CD4-positive, alpha-beta T cell (primary cell): ENCODE results near the gene ADRA2B. TPM values are rescaled to one million over a fixed set of nuclear protein-coding genes. Genes with fewer than 3 reads are reported as not detected.
A peak's percentile ranks its signal among the peaks of the same experiment; 100 is the strongest.

ENCODE experiments used
- ATAC-seq: fragments of 200-7000 bp; cut with Tn5 transposase; one replicate; pipeline ENCODE4 v1.10.0; 2022; ENCODE audit warnings: mild to moderate bottlenecking; ENCODE audit not compliant: poor library complexity
- CTCF ChIA-PET: fragments of 350-600 bp; sonication (Branson Sonifier 250); formaldehyde crosslinking; loops from one replicate; lab custom pipeline; 2021; ENCODE audit warnings: antibody characterized with exemption, inconsistent platforms; lab: Charles Lee
- POLR2A ChIA-PET: fragments of 350-600 bp; sonication (Branson Sonifier 250); formaldehyde crosslinking; loops from one replicate; lab custom pipeline; 2021; ENCODE audit warnings: antibody characterized with exemption, inconsistent platforms; lab: Charles Lee
- DNase-seq, 14 experiments: peaks; one replicate each; pipeline ENCODE4 v3.0.0-alpha.2; 2013 to 2020; ENCODE audit warnings: mixed read lengths in 2 of 14
- H3K27ac ChIP-seq, 2 donors: one replicate each; pipeline versions ENCODE4 v1.5.1 to v1.7.0; 2013; ENCODE audit warnings: low read length in 2 of 2, low read depth in 1 of 2, mild to moderate bottlenecking in 1 of 2
- H3K27me3 ChIP-seq, 2 experiments: 1 replicate in 1 of 2; 2 replicates in 1 of 2; pipeline versions ENCODE4 v1.6.1 to v1.7.0; 2013; ENCODE audit warnings: low read length in 2 of 2, control low read depth in 1 of 2, mild to moderate bottlenecking in 1 of 2, moderate library complexity in 1 of 2; ENCODE audit not compliant: insufficient read depth in 2 of 2, control insufficient read depth in 1 of 2
- H3K36me3 ChIP-seq: one replicate; pipeline ENCODE4 v1.6.1; 2013; ENCODE audit warnings: low read length, control low read depth; ENCODE audit not compliant: insufficient read depth
- H3K4me1 ChIP-seq: one replicate; pipeline ENCODE4 v1.6.1; 2013; ENCODE audit warnings: low read length, control low read depth; ENCODE audit not compliant: insufficient read depth
- H3K4me3 ChIP-seq: one replicate; pipeline ENCODE4 v1.5.1; 2013; ENCODE audit warnings: mild to moderate bottlenecking, low read length, moderate library complexity
- H3K9me3 ChIP-seq, 2 experiments: 1 replicate in 1 of 2; 2 replicates in 1 of 2; pipeline versions ENCODE4 v1.6.1 to v1.7.0; 2013; ENCODE audit warnings: low read length in 2 of 2, mild to moderate bottlenecking in 2 of 2, control low read depth in 1 of 2, moderate library complexity in 1 of 2; ENCODE audit not compliant: control insufficient read depth in 1 of 2, insufficient read depth in 1 of 2
- H3K27ac Mint-ChIP-seq: one replicate; pipeline ENCODE4 v1.8.0; 2020; ENCODE audit warnings: mixed read lengths
- H3K27me3 Mint-ChIP-seq: one replicate; pipeline ENCODE4 v1.8.0; 2021; ENCODE audit warnings: mixed read lengths
- H3K36me3 Mint-ChIP-seq: one replicate; pipeline ENCODE4 v1.8.0; 2021; ENCODE audit warnings: low read depth, mixed read lengths
- H3K4me1 Mint-ChIP-seq: one replicate; pipeline ENCODE4 v1.8.0; 2021; ENCODE audit warnings: low read depth, mixed read lengths
- H3K4me3 Mint-ChIP-seq: one replicate; pipeline ENCODE4 v1.8.0; 2020; ENCODE audit warnings: mild to moderate bottlenecking, mixed read lengths
- H3K9me3 Mint-ChIP-seq: one replicate; pipeline ENCODE4 v1.8.0; 2020; ENCODE audit warnings: mixed read lengths
- intact Hi-C, 2 experiments: fragments of 100-400 bp; cut with DNase I in 1 of 2; cut with micrococcal nuclease in 1 of 2; formaldehyde crosslinking; loops; one replicate each; pipeline versions ENCODE4 v1.15.1 to v1.9.0; 2023 to 2025; cut with DNase I, micrococcal nuclease
- total RNA-seq, 174 experiments: library from RNA in 2 of 174; stranded (reverse) in 2 of 174; gene quantifications; one replicate each; pipeline ENCODE4 v1.2.3 and lab custom pipeline; 2021 to 2026
- TF ChIP-seq, protein P1 (sequence below): fragments of 200-600 bp; IDR thresholded peaks from one replicate; pipeline ENCODE4 v1.8.0; 2022; ENCODE audit warnings: antibody characterized with exemption, mild to moderate bottlenecking

The ADRA2B gene
- total RNA-seq, 2 experiments from 2014 or later, result 0.52 to 0.84 TPM

DNA sequence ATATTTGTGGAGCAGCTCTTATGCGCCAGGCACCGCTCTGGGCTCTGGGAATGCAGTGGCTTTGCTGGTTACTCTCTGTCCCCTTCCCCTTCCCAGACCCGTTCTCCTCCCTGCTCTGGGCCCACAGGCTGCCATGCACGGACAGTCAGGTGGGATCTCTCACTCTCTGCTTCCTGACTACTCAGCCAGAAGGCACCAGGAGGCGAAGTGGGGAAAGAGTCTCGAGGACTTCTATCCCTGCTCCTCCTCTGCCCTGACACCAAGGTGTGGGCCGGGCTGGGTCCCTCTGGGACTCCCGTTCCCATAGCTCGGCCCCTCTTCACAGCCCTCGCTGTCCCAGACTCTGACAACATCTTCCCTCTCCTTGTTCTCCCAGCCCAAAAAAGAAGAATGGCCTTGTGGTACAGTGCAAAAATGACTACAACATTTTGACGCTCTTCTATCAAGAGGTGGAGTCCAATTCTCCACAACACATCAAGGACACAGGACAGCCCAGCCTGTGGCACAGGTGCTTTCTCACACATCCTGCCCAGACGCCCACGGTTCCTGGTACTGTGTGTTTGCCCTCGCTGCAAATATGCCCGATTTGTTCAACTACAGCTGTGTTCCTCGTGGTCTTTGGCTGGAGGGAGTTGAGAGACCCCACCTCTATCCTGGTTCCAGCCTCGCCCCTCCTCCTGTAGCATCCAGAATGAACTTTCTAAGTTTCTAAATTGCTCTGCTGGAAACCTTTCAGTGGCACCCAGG, 42.9 kb upstream of the ADRA2B start:
- ChIA-PET POLR2A (interaction anchor here (0.9 to 4.2 kb wide), 3 partner anchors 13 to 49 kb away, joined by 3 to 66 read pairs (median 6); partner anchors contain the start of gene DUSP2), CTCF (interaction anchor here (0.6 to 2.4 kb wide), 6 partner anchors 12 to 42 kb away, joined by 3 to 11 read pairs (median 4); no protein-coding TSS in a partner anchor)
- TF ChIP-seq, protein P1, sequence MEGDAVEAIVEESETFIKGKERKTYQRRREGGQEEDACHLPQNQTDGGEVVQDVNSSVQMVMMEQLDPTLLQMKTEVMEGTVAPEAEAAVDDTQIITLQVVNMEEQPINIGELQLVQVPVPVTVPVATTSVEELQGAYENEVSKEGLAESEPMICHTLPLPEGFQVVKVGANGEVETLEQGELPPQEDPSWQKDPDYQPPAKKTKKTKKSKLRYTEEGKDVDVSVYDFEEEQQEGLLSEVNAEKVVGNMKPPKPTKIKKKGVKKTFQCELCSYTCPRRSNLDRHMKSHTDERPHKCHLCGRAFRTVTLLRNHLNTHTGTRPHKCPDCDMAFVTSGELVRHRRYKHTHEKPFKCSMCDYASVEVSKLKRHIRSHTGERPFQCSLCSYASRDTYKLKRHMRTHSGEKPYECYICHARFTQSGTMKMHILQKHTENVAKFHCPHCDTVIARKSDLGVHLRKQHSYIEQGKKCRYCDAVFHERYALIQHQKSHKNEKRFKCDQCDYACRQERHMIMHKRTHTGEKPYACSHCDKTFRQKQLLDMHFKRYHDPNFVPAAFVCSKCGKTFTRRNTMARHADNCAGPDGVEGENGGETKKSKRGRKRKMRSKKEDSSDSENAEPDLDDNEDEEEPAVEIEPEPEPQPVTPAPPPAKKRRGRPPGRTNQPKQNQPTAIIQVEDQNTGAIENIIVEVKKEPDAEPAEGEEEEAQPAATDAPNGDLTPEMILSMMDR, result no peak
- peaks cover 74% of the 10 kb centered on the region for H3K4me1 ChIP-seq
- H3K9me3 ChIP-seq, result peaks cover 0 to 8% of the 10 kb centered on the region in 2 experiments
- Mint-ChIP-seq H3K4me3 (peak overlapping the region; percentile 18), H3K9me3 (peaks cover 6% of the 10 kb centered on the region), H3K36me3 (no peaks in the 10 kb centered on the region), H3K27me3 (no peaks in the 10 kb centered on the region), H3K4me1 (peaks cover 79% of the 10 kb centered on the region), H3K27ac (peak overlapping the region; percentile 72)
- H3K4me3 ChIP-seq, result no peak overlapping the region
- peak in 6 of 14 experiments; percentile 45 to 67 (median 56) for DNase-seq
- no peak overlapping the region for H3K27ac ChIP-seq
- no peaks in the 10 kb centered on the region for H3K27me3 ChIP-seq
- intact Hi-C loops, result loop anchor here in 1 of 2 experiments (2.0 kb wide), 1 partner anchor 16 kb away; no protein-coding TSS in a partner anchor
- peak; percentile 33 for ATAC-seq
- no peaks in the 10 kb centered on the region for H3K36me3 ChIP-seq

DNA sequence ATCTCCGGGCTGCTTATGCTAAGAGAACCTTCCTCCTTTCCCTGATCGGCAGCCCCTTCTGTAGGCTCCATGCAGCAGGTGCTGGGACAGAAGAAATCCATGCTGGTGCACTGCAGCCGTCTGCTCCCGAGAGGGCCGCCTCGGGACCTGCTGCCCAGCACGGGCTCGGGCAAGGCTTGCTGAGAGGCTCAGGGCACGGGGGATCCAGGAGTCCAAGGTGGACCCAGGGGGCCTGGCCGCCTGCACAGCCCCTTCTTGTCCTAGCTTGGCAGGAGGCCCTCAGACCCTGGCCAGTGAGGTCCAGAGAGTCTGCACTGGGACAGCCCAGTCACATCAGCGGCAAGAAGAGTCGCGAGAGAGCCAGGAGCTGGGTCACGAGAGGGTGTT, 42.2 kb upstream of the ADRA2B start:
- POLR2A ChIA-PET, result interaction anchor here (0.9 to 4.2 kb wide), 3 partner anchors 12 to 50 kb away, joined by 3 to 66 read pairs (median 4); partner anchors contain the start of gene DUSP2
- H3K36me3 Mint-ChIP-seq, result no peaks in the 10 kb centered on the region
- intact Hi-C loops, result loop anchor here in 1 of 2 experiments (2.0 kb wide), 1 partner anchor 16 kb away; no protein-coding TSS in a partner anchor

More for the DNA sequence above, 42.2 kb upstream of the ADRA2B start:
- Mint-ChIP-seq H3K9me3 (peaks cover 6% of the 10 kb centered on the region), H3K27me3 (no peaks in the 10 kb centered on the region), H3K4me3 (no peak overlapping the region), H3K27ac (peak overlapping the region; percentile 72), H3K4me1 (peaks cover 76% of the 10 kb centered on the region)
- no peak for ATAC-seq
- H3K4me1 ChIP-seq, result peaks cover 73% of the 10 kb centered on the region
- H3K9me3 ChIP-seq, result peaks cover 0 to 8% of the 10 kb centered on the region in 2 experiments
- no peak overlapping the region for H3K27ac ChIP-seq
- peak in 2 of 14 experiments; percentile 8 to 10 for DNase-seq
- CTCF ChIA-PET, result interaction anchor here (1.1 to 2.7 kb wide), 3 partner anchors 16 to 20 kb away, joined by 3 to 13 read pairs (median 4); no protein-coding TSS in a partner anchor
- H3K27me3 ChIP-seq, result no peaks in the 10 kb centered on the region
- TF ChIP-seq, protein P1, result no peak
- no peak overlapping the region for H3K4me3 ChIP-seq
- H3K36me3 ChIP-seq, result no peaks in the 10 kb centered on the region
